HuH-7 (cell line): ENCODE results near the gene DLST.

Experiments used
- DNase-seq: peaks from one replicate; pipeline ENCODE4 v3.0.0; 2011; ENCODE audit warnings: low spot score

DLST gene

DNA sequence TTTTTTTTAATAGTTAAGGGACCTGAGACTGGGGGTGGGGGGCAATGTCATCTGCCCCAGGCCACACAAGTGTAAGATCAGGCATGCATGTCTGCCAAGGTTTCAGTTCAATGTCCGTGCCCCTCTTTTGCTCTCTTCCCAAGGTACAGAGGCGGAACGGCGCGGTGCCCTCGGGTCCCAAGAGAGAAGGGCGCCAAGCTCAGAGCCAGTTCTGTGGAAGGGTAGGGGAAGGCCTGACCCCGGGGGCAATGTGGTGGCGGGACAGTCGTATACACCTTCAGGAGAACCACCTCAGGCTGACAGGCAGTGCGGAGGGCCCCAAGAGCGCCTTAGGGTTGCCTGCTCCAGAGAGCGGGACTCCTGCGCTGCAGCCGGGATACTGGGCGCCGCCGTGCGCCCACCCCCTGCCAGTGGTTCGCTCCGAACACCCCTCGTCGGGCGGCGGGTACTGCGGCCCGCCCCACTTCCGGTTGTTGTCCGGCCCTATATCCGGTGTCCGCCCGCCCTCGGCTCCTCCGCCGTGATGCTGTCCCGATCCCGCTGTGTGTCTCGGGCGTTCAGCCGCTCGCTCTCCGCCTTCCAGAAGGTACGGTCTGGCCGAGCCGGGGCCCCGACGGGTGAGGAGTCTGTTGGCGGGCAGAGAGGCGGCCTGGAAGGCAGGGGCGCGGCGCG lies at the start of gene DLST:
DLST (plus strand) TSS at position 486 of the 672 bp plus-strand sequence; CDS start at position 524, 38 bp downstream.
- peak; percentile 79 for DNase-seq

DNA sequence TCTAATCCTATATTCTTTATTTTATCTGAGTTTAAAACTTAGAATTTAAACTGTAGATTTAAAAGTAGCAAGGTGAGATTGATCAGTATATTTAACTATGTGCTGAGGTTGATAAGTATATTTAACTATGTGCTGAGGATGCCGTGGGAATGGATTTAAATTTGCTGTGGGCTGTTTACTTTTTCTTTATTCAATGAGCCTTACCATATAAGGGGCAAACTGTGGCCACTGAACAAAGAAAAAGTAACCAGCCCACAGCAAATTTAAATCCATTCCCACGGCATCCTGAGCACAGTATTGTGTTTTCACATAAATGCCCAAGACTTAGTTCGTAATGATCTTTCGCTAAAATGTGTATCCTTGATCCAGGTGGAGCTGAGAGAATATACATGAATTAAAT lies 48.9 kb upstream of the DLST start:
- no peak for DNase-seq

DNA sequence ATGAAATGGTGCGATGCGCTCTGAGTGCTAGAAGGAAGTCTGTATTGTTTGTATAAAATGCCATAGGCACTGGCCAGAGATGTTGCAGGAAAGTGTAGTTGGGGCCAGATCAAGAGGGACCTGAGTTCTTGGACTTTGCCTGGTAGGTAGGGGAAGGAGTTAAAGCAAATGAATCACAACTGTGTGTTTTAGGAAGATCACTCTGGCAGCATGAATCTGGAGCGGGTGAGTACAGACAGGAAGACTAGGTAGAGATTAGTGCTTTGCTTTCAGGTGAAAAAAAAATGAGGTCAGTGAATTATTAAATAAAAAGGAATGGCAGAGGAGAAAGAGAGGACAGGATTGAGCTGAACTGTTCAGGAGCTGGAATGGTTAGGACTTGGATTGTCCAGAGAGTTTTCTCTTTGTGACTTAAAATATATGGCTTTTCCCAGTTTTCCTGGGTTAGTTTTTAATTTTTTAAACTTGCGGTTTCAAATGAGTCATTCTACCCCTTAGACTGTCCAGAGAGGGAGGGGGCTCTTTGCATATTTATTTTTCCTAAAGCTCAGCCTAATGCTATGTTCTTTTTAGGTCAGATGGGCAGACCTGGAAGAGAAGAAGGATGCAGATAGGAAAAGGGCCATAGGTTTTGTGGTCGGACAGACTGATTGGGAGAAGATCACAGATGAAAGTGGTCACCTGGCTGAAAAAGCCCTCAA lies 46.9 kb upstream of the DLST start:
- DNase-seq: no peak

DNA sequence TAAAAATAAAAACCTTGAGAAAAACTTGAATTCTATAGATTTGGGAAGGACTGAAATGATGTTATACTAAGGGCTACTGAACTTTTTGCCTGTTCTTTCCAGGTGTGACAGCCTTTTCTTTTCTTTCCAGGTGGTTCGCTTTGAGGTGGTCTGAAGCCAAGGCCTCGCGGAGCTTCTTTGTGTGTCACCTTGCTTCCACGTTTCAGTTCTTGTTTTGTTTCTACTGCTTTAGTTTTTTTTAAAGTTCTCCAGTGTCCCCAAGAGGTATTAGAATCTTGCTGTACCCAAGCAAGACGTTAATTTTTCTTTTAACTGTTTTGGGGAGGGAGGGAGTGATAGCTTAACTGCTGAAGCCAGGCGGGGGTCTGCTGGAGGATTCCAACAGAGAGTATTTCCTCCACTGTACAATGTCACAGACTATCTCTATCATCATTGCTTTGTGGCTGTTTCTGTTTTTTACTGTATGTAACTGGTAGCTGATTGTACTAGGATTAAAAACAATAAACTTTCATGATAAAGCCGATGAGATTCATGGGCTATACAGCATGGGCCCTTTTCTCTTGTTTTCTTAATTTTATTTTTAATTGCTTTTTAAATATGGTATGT lies 46.0 kb upstream of the DLST start:
- no peak for DNase-seq

DNA sequence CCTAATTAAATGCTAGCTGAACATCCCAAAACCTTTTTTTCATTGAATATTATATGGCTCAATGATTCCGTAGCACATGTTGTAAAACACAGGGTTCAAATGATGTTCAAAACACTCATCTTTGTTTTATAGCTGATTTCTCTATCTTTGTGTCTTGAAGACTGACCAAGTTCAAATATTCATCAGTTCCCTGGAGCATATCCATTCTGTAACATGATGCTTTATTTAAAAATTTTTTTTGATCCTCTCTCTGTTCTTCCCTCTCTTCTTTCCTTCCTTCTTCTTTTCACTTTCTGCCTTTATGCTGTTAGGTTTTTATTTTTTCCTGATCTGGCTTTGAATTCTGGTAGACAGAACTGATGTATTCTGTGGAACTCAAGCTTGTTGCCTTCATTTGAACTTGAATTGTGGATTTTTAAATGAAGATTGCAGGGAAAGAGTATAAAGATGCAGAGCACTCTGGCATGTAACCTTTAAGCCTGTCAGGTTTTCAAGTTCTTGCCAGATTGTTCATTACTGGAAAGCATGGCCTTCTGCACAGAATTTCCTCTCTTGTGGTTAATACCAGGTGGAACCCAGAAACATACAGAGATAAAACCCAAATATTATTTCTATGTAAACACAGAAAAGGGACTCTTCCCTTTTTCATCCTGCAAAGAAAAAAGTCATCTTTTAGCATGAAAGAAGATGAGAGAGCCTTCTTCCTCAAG lies 45.3 kb upstream of the DLST start:
- DNase-seq: no peak

DNA sequence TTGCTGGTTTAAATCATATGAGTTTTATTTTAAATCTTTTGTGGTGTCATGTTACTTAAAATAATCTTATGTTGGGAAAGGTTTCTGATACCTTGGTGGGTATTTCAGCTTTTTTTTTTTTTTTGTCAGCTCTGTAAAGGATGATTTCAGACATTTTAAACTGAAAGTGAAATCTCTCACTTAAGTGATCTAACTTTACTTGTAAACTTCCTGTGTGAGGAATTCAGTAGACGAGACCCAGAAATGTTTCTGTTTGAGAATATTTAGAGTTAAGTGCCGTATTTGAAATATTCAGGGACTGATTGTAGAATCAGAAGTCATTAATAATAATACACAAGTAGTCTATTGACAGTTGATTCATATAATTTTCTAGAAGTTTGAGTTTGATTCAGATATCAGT lies 43.5 kb upstream of the DLST start:
- no peak for DNase-seq

DNA sequence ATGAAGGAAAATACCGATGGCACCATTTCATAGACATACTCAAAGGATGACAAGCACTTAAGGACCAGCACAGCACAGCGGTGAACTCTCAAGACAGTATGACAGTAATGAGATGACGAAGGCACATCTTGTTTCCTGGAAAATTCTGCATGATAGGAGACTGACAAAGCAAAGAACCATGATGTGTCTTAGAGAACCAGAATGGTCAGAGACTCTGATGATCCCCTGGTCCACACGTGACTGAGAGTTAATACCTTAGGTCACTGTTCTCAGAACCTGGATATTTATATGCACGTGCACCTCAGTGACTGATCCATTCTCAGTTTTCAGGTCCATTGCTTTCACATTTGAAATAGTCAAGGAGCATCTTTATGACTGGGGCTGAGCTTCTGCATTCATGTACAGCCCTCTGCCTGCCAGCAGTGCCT lies 41.1 kb upstream of the DLST start:
- DNase-seq: no peak

DNA sequence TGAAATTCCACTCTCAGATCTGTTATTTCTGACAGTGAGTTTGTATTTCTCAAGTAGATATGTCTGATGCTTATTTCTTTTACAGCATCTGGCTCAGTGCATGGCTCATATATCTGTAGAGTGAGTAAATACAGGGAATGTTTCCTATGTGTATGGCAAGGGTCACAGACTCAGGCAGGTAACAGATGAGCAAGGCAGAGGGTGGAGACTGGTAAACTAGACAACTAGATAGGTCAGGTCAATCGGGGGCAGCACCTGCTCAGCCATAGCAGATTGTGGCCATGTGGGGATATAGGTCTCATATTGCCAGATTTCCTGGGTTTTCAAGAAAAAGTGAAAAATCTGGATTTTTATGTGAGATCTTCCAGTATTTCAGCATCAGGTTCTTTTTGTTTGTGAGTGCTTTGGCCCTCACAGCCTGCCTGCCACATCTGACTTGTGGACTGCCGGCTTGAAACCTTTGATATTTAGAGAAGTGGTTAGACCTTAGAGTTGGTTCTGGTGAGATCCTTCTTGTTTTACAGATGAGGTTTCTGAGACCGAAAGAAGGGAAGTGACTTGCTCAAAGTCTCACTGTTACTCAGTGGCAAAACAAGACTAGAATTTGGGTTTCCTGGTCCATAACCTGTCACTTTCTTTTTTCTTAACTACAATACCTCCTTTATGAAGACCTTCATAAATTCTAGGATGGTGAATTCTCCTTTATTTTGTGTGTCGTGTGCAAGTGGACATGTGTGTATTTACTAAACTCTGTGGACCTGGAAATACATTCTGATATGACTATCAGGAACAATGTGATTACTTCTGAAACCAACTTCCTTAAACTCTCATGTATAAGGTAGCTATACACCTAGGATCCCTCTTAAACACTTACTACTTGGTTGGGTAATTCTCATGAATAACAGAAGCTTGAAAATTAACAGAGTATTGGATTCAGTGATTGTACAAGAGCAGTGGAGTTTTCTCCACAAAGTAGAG lies 40.2 kb upstream of the DLST start:
- no peak for DNase-seq

DNA sequence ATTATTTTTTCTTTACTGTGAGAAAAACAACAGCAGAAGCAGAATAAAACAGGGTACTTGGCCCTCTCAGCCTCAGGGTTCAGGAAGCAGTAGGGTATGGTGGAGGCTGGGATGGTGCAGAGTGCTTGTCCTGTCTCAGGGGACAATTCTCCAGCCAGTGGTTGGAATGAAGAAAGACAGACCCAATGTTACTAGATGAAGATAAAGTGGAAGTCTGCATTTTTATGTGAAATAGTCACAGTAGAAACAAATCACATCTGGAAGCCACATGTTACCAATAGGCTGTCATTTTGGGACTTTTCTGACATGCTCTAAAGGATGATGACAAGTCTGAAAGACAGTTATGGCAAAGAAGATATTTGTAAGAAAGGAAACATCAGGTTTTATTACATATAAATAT lies 38.1 kb upstream of the DLST start:
- DNase-seq: no peak

DNA sequence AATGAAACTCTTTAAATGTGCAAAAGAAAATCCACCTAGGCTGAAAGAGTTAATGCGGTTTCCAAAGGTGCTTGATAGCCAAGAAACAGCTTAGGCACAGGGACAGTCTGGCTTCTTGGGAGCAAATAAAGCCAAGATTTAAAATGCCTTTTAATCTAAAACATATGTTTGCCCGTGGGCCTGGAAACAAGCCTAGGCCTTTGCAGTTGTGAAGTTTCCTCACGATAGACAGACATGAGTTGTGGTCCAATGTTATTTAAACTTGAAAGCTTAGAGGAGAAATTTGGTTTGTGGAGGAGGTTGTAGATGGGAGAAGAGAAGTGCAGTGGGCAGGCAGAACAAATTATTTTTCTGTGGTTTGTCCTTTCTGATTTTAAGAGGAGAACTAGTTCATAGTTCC lies 35.5 kb upstream of the DLST start:
- DNase-seq: no peak

DNA sequence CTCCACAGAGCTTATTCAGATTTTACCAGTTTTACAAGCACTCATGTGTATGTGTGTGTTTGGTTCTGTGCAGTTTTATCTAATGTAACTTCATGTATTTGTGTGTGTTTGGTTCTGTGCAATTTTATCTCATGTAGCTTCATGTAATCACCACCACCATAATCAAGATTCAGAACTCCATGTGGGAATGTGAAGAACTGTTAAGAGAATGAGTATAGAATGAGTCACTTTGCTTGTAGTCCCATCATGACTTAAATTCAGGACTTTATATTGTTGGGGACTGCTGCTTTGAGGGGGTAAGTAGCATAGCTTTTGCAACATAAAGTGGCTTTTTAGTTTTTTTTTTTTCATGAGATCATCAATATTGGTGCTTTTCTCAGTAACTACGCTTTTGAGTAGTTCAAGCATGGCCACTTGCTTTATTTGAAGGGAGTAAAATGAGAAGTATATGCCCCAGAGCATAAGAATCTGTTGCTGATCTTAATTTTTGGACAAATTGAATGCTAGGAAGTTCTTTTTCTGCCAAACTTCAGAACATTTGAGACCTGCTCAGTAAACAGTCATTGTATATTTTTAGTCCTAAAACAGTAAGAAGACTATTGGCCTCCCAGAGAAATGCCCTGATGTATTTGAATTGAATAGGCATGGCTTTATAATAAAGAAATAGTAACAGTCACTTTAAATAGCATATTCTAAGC lies 34.6 kb upstream of the DLST start:
- DNase-seq: no peak

DNA sequence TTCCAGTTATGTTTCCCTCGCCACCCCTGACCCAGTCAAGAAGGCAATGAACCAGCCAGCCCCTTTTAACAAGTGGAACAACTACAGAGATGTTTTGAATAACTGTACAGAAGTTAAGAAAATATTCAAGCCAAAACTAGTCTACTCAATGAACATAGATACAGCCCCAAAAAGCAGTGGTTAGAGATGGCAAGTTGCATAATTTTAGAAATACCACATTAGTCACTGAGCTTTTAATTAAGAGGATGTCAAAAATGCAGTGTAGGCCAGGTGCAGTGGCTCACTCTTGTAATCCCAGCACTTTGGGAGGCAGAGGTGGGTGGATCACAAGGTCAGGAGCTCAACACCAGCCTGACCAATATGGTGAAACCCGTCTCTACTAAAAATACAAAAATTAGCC lies 32.9 kb upstream of the DLST start:
- DNase-seq: no peak

DNA sequence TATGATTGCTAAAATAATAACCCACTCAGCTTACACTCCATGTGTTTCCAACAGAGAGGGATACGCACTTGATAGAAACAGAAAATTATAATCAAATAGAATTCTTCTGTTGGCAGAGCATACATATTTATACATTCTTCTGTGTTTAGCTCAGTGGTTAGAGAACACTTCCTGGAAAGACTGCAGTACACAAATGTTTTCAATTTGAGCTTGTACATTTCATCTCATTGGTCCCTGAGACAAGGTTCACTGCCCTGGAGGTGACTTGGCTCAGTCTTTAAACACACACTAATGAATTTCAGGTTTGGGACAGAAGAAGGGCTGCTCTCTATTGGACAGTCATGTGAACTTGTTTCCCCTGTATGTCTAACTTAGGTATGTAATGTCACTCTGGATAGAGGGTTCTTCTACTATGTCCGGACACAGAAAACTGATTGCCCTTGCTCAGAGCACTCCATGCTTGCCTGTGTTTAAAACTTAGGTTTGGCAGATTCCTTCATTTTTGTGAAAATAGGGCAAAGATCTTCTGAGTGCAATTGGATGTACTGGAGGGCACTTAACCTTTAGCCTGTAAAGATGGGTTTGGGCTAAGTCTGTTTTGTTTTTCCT lies 28.7 kb upstream of the DLST start:
- DNase-seq: no peak

DNA sequence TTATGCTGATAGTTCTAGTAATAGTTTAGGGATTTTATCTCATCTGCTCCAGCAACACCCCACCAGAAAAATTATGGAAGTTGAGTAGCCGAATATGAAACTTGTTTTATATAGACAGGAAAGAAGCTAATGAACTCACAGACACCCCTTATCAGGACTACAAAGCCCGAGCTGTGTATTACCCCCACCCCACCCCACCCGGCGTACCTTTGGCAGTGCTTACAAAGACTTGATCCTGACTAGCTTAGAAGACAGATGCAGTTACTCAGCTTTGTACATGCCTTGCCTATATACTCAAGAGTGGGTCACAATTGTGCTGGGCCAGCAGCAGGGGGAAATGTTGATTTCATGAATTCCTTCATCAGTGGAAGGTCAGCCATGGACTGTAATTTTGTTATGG lies 28.1 kb upstream of the DLST start:
- no peak for DNase-seq

DNA sequence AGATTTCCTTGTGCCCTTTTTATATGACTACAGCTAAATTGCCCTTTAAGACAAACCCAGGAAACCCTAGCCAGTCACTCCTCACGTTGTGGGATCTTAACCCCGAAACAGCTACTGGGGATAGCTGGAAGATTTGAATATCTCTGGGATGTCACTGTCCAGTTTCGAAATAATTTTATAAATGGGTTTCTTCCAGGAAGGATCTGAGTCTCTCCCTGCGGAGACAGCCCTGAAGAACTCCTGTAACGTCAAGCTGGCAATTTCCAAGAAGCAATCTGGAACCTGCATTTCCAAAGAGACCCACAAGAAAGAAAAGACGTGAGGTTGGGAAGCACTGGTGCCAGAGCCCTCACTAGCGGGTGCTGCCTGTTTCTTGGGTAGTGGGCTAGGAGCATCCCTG lies 26.7 kb upstream of the DLST start:
- no peak for DNase-seq

DNA sequence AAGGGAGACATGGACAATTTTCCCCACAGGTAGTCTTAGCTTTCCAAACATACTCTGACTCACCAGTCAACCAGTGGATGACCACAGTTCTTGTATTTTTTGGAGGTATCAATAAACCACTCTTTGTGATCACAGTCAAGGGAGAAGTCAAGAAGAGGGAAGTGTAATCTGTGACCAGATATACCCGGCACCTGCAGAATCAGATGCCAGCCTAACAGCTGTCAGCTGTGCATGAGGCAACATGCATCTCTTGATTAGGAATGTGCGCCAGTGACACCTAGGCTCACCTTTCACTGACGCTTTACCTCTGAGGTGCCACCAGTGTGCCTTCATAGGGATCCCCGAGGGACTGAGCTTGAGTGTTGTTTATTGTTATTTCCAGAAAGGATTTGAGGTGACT lies 25.8 kb upstream of the DLST start:
- DNase-seq: no peak

DNA sequence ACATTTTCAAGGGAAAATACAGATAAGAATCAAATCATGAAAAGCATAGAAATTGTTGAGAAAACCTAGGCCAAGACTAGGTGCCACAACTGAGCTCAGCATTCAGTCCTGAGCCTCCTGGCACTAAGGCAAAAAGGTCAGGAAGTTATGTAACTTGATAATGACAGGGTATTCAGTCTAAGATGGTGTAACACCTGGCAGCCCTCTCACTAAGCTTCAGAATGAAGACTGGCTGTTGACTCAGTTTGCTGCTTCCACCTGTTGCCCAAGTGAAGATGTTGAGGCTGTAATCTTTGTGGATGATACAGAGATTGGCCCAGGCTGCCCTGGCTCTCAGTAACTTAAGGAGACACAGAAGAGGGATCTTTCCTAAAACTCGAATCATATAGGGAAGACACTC lies 25.4 kb upstream of the DLST start:
- no peak for DNase-seq

DNA sequence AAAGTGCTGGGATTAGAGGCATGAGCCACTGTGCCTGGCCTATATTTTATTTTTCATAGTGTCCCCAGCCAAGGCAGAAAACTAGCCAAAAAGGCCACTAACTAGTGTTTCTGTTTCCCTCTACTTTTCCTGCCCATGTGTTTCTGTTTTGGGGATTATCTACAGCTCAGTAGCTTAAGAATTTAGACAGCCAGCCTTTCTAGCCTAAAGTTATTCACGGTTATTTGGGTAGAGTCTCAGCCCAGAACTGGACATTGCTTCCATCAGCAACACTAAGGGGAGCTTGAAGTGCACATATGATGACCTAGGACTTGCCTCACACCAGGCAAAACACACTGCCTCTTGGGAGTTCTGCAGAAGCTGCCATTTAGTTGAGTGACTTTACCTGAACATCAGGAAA lies 23.7 kb upstream of the DLST start:
- no peak for DNase-seq

DNA sequence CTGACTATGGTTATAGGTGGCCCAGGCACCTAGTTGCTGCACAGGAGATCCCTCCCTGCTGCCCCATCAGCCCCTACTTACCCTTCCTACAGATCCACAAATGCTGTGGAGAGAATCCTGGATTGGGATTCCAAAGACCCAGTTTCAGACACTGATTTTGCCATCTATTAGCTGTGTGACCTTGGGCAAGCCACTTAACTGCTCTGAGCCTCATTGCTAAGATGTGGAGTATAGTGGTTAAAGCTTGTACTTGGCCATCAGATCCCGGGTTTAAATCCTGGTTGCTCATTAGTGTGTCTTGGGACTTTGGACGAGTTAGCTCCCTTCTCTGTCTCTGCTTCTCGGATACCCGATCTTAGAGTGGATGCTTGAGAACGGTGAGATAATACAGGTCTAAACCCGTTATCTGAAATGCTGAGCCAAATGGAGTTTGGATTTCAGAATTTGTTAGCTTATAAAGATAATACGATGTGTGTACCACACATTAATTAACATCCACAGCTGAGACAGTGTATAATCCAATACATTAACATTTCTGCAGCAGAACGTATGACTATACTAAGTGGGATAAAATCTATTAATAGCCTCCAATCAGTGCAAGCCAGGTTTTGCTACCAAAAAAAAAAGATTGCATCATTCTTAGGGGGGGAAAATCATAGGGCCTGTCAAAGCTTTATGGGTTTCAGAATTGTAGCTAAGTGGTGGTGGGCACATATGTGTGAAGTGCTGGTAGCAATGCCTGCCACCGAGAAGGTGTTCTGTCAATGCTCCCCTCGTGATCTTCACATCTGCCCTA lies 21.8 kb upstream of the DLST start:
- DNase-seq: no peak
